Parathyroid adenoma (tissue), 2 donors: ENCODE results near the gene MYLK.

Source experiments
- H2AFZ ChIP-seq: fragments of 300-600 bp; sonication (generic); one replicate; pipeline ENCODE4 v1.7.0; 2017; ENCODE audit warnings: antibody characterized with exemption, mild to moderate bottlenecking
- H3K27ac ChIP-seq: fragments of 300-600 bp; sonication (generic); one replicate; pipeline ENCODE4 v1.7.0; 2017
- H3K27me3 ChIP-seq: fragments of 300-600 bp; sonication (generic); one replicate; pipeline ENCODE4 v1.7.0; 2017; ENCODE audit warnings: low read length; ENCODE audit not compliant: control insufficient read depth, insufficient read depth
- H3K36me3 ChIP-seq: fragments of 300-600 bp; sonication (generic); one replicate; pipeline ENCODE4 v1.7.0; 2017; ENCODE audit warnings: low read length; ENCODE audit not compliant: control insufficient read depth, insufficient read depth
- H3K4me1 ChIP-seq: fragments of 300-600 bp; sonication (generic); one replicate; pipeline ENCODE4 v1.7.0; 2017; ENCODE audit warnings: control low read depth
- H3K4me2 ChIP-seq: fragments of 300-600 bp; sonication (generic); one replicate; pipeline ENCODE4 v1.7.0; 2017; ENCODE audit warnings: low read length
- H3K4me3 ChIP-seq: fragments of 300-600 bp; sonication (generic); one replicate; pipeline ENCODE4 v1.7.0; 2017; ENCODE audit warnings: low read depth, low read length
- H3K79me2 ChIP-seq: fragments of 300-600 bp; sonication (generic); one replicate; pipeline ENCODE4 v1.7.0; 2017; ENCODE audit warnings: control low read depth
- H3K9ac ChIP-seq: fragments of 300-600 bp; sonication (generic); one replicate; pipeline ENCODE4 v1.7.0; 2017; ENCODE audit warnings: mild to moderate bottlenecking
- H3K9me3 ChIP-seq: fragments of 300-600 bp; sonication (generic); one replicate; pipeline ENCODE4 v1.7.0; 2017; ENCODE audit warnings: low read length; ENCODE audit not compliant: control insufficient read depth
- CTCF ChIP-seq: fragments of 300-600 bp; sonication (generic); IDR thresholded peaks from one replicate; pipeline ENCODE4 v1.7.0; 2017; ENCODE audit warnings: antibody characterized with exemption, mild to moderate bottlenecking
- donor health status: primary hyperparathyroidism.

The MYLK gene

GRCh38 chr3:123813876-123814275 is 70.3 kb downstream of the MYLK start:
- Histone ChIP-seq H3K79me2 (no peaks in the 10 kb centered on the region), H3K4me1 (no peaks in the 10 kb centered on the region)

GRCh38 chr3:123809597-123809996 is 74.5 kb downstream of the MYLK start:
- no peak overlapping the region for H3K9ac ChIP-seq
- H3K36me3 ChIP-seq, result no peaks in the 10 kb centered on the region
- H3K4me2 ChIP-seq, result no peak overlapping the region
- H3K27me3 ChIP-seq, result no peaks in the 10 kb centered on the region
- no peak overlapping the region for H3K27ac ChIP-seq
- H3K4me3 ChIP-seq, result no peak overlapping the region
- H3K4me1 ChIP-seq, result no peaks in the 10 kb centered on the region
- TF ChIP-seq CTCF, result no peak
- no peak overlapping the region for H2AFZ ChIP-seq
- no peaks in the 10 kb centered on the region for H3K79me2 ChIP-seq
- H3K9me3 ChIP-seq, result no peaks in the 10 kb centered on the region

More at GRCh38 chr3:123813876-123814275, 70.3 kb downstream of the MYLK start:
- no peak overlapping the region for H3K27ac ChIP-seq
- no peaks in the 10 kb centered on the region for H3K36me3 ChIP-seq
- H2AFZ ChIP-seq, result no peak overlapping the region
- H3K27me3 ChIP-seq, result no peaks in the 10 kb centered on the region
- TF ChIP-seq CTCF, result no peak
- no peak overlapping the region for H3K9ac ChIP-seq
- H3K9me3 ChIP-seq, result no peaks in the 10 kb centered on the region
- H3K4me2 ChIP-seq, result no peak overlapping the region
- H3K4me3 ChIP-seq, result no peak overlapping the region

- Histone ChIP-seq H3K4me1 (no peaks in the 10 kb centered on the region), H3K36me3 (no peaks in the 10 kb centered on the region), H3K9ac (no peak overlapping the region), H3K27ac (no peak overlapping the region), H3K27me3 (no peaks in the 10 kb centered on the region), H3K4me3 (no peak overlapping the region), H3K9me3 (no peaks in the 10 kb centered on the region), H3K4me2 (no peak overlapping the region), H3K79me2 (no peaks in the 10 kb centered on the region), H2AFZ (no peak overlapping the region)
- no peak for TF ChIP-seq CTCF
Observed at GRCh38 chr3:123808812-123809211, 75.3 kb downstream of the MYLK start.

- Histone ChIP-seq H2AFZ (peak overlapping the region; percentile 29), H3K9ac (no peak overlapping the region), H3K4me1 (no peaks in the 10 kb centered on the region), H3K9me3 (no peaks in the 10 kb centered on the region), H3K27me3 (no peaks in the 10 kb centered on the region), H3K4me3 (no peak overlapping the region), H3K79me2 (no peaks in the 10 kb centered on the region), H3K4me2 (no peak overlapping the region), H3K27ac (no peak overlapping the region), H3K36me3 (no peaks in the 10 kb centered on the region)
- no peak for TF ChIP-seq CTCF
Observed at GRCh38 chr3:123807820-123808219, 76.3 kb downstream of the MYLK start.

- TF ChIP-seq CTCF, result no peak
- no peaks in the 10 kb centered on the region for H3K4me1 ChIP-seq
Observed at GRCh38 chr3:123805504-123805903, 78.6 kb downstream of the MYLK start.

More at GRCh38 chr3:123805504-123805903, 78.6 kb downstream of the MYLK start:
- no peak overlapping the region for H2AFZ ChIP-seq
- no peaks in the 10 kb centered on the region for H3K36me3 ChIP-seq
- no peaks in the 10 kb centered on the region for H3K79me2 ChIP-seq
- H3K9ac ChIP-seq, result no peak overlapping the region
- no peaks in the 10 kb centered on the region for H3K27me3 ChIP-seq
- H3K27ac ChIP-seq, result no peak overlapping the region
- H3K4me2 ChIP-seq, result no peak overlapping the region
- H3K4me3 ChIP-seq, result no peak overlapping the region
- no peaks in the 10 kb centered on the region for H3K9me3 ChIP-seq
